GM19240 (cell line): ENCODE data around the gene PPP1R27.

Experiments
- DNase-seq: peaks from one replicate; pipeline ENCODE4 v3.0.0; 2011; ENCODE audit warnings: low spot score; ENCODE audit not compliant: insufficient read length

PPP1R27 gene

GRCh38 chr17:81821603-81822311 is 13.1 kb downstream of the PPP1R27 start:
- no peak for DNase-seq

- DNase-seq, result no peak
Measured at GRCh38 chr17:81821147-81821546, 13.7 kb downstream of the PPP1R27 start.

- DNase-seq, result no peak
Measured at GRCh38 chr17:81819708-81820107, 15.1 kb downstream of the PPP1R27 start.

DNA sequence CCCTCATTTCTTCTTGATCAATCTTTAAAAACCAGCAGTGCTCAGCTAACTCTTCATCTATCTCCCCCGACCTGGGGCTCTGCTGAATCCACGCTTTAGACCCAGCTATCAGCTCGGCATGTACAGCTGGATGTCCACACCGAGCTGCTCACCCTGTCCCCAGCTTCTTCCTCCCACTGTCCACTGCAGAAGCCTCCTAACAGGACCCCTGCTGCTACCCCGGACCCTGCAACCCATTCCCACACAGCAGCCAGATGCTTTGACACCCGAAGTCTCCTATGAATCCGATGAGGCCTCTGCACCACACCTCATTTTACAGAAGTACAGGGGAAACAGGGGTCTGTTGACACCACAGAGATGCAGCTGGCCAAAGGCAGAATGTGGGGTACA is 17.1 kb downstream of the PPP1R27 start:
- no peak for DNase-seq

DNA sequence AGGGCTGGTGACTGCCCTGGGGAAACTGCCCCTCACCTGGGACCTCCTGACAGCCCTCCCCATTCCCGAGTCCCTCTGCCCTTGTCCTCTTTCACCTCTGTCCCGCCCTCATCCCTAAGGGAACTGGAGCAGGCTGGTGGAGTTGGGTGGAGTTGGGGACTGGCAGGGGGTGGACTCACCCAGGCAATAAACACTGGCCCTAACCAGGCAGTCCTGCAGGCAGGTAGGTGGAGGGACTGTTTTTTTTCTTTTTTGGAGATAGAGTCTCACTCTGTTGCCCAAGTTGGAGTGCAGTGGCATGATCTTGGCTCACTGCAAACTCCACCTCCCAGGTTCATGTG is 19.2 kb downstream of the PPP1R27 start:
- no peak for DNase-seq

DNA sequence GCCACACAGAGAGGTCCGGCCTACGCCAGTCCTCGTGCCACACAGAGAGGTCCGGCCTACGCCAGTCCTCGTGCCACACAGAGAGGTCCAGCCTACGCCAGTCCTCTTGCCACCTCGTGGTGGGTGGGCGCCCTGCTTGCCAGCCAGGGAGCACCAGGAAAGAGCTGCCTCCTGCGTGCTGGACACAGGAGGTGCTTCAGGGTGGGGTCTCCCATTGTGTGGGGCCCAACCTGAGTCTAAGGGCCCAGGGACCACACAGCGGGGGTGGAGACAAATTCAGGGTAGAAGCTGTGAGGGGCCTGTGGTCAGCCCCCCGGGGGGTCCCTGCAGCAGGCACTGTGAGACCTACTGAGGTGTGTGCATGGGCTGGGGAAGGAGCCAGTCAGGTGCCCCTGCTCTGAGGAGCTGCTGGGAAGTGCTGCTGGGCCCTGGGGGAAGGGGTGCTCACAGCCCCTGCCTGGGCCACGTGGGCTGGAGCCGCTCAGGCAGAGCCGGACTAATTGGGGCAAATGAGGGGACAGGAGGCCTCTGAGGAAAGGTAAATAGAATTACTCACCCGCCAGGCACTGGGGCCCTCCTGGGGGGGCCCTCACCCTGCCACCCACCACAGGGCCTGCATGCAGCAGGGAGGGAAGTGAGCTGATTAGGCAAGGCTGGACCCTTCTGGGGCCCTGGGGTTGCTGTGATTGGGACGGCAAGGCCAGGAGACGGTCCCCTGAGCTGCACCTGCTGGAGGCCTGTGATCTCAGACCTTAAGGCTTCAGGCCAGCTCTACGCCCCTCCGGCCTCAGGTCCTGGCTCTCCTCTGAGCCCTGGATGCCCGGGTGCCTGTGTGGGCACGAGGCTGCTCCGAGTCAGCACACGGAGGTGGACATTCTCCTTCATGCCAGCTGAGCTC is 19.9 kb downstream of the PPP1R27 start:
- no peak for DNase-seq

DNA sequence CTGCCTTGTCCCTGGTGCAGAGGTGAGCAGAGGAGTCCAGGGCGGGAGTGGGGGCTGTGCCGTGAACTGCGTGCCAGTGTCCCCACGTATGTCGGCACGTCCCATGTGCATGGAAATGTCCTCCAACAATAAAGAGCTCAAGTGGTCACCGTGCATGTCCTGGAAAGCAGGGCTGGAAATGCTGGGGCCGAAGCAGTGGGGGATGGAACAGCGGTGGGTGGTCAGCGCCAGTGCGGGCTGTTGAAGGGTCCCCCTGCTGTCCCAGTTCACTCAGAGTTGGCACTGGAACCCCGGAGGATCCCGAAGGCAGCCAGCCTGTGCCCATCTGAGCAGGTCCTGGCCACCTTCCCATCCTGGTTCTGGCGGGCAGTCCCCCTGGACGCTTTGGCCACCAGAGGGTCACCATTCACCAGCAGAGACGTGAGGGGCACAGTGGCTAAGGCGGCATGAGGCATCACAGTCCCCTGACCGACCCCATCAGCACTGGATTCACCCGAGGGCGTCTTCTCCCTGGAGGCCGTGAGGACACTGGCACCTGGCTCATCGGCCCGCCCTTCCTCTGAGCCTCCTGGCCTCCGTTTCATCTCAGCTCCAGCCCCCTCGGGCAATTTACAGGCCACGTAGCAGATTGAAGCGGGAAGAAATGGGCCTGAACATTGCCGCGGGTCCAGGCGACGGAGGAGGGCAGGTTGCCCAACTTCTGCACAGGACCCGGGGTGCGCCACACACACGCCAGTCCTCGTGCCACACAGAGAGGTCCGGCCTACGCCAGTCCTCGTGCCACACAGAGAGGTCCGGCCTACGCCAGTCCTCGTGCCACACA is 20.8 kb downstream of the PPP1R27 start:
- no peak for DNase-seq

- no peak for DNase-seq
Measured at GRCh38 chr17:81813371-81813684, 21.5 kb downstream of the PPP1R27 start.

GRCh38 chr17:81812571-81813370 is 22.1 kb downstream of the PPP1R27 start:
- no peak for DNase-seq

DNA sequence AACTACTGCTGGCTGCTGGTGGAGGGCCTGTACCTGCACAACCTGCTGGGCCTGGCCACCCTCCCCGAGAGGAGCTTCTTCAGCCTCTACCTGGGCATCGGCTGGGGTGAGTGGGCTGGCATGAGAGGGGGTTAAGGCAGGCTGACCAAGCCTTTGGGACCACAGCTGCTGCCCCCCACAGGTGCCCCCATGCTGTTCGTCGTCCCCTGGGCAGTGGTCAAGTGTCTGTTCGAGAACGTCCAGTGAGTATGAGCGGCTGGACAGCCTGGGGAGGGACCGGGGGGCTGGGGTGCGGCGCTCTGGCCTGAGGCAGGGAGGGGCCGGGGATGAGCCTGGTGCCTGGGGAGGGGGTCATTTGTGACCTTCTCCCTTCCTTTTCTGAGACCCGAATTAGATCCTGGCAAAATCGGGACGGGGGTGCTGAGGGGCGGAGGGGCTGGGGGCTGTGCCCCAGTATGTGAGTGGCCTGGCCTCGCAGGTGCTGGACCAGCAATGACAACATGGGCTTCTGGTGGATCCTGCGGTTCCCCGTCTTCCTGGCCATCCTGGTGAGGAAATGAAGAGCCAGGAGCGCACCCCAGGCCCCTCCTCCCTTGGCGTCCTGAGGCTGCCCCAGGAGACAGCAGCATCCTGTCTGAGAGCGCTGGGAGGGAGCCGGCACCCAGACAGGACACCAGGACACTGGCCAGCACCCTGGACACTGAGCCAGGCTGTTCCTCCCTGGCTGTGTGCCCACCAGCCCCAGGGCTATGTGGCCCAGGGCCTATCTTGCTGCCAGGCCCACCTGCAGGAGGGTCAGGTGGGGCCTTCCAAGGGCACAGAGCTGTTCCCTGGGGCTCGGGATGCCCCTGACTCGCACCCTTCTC is 22.9 kb downstream of the PPP1R27 start:
- DNase-seq, result no peak

DNA sequence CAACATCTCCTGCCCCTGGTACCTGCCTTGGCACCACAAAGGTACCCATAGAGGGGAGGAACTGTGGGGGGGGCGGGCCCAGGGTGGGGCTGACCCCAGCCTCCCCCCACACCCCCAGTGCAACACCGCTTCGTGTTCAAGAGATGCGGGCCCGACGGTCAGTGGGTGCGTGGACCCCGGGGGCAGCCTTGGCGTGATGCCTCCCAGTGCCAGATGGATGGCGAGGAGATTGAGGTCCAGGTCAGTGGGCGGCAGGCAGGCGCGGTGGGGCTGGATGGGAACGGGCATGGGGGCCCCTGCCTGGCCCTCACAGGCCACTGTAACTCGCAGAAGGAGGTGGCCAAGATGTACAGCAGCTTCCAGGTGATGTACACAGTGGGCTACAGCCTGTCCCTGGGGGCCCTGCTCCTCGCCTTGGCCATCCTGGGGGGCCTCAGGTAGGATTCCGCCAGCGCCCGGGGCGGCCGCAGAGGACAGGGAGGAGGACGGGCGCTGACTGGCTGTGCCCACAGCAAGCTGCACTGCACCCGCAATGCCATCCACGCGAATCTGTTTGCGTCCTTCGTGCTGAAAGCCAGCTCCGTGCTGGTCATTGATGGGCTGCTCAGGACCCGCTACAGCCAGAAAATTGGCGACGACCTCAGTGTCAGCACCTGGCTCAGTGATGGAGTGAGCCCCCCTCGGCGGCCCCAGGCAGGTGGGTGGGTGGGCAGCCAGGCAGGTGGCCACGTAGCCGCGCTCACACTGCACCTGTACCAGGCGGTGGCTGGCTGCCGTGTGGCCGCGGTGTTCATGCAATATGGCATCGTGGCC is 23.8 kb downstream of the PPP1R27 start:
- no peak for DNase-seq

DNA sequence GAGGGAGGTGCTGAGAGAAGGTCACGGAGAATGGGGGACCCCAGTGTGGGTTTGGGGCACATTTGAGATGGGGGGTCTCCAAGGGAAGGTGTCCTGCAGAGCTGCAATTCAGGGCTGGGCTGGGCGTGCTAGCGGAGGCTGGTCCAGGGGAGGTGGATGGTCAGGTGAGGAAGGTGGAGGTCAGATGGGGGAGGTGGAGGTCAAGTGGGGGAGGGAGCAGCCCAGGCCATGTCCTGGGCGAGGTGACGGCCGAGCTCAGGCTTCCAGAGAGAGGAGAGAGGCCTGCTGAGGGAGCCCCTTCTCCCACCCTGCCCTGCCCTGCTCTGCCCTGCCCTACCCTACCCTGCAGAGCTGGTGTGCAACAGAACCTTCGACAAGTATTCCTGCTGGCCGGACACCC is 24.4 kb downstream of the PPP1R27 start:
- no peak for DNase-seq

GRCh38 chr17:81809556-81809998 is 25.3 kb downstream of the PPP1R27 start:
- DNase-seq, result no peak

- DNase-seq, result no peak
Measured at GRCh38 chr17:81808778-81809555, 25.9 kb downstream of the PPP1R27 start.

DNA sequence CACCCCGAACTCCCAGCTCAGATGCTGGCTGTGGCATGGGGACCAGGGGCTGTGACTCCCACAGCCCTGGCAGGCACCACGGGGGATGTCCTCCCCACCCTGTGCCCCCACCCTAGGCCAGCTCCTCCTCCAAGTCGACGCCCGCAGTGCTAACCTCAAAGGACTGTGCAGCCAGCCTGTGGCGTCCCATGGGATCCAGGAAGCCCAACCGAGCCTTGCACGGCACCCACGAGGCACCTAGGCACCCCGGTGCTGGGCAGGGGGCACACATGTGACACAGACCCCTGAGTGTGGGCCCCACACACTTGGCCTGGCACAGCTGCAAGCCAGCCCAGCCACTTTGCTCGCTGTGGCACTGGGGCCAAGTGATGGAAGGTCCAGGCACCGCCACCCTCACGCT is 27.0 kb downstream of the PPP1R27 start:
- no peak for DNase-seq

GRCh38 chr17:81807210-81807719 is 27.6 kb downstream of the PPP1R27 start:
- DNase-seq, result no peak

DNA sequence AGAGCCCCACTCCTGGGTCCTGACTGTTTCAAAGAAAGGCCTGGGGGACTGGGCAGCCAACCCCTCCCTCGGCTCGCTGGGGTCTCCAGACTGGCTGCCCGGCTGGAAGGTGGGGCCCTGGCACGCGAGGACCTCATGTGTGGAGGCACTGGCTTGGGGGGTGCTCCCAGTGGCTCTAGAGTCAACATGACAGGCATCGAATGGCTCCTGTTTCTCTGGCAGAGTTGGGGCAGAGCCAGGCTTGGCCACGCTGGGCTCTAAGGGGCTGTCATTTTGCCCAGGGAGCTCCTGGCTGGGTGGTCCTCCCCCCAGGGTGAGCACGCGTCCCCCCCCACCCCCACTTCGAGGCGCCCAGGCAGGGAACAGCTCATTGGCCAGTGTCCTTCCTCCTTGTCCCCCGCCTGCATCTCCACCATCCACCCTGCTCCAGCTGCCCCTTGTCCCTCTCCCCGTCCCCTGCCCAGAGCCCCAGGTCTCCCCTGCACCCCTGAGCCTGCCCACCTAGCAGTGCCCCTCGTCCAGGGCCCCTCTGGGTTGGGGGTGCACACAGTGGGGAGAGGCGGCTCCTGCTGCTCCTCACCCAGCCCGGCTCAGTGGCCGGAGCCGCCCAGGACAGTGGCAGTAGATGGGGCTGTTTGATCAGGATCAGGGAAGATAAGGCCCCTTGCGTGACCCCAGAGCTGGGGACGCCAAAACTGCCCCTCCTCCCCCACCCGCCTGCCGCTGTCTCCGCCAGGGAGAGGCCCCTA is 28.2 kb downstream of the PPP1R27 start:
- no peak for DNase-seq
